Keratinocyte (primary cell): ENCODE measurements around the gene C10orf90. TPM values are rescaled to one million over a fixed set of nuclear protein-coding genes. Genes with fewer than 3 reads are reported as not detected.
"Not testable (repeated sequence)": the region's sequence is repeated elsewhere in the genome, so short reads cannot be mapped to it uniquely, and the experiment has no call there.

ENCODE experiments used
- DNase-seq: peaks from one replicate; pipeline ENCODE4 v3.0.0-alpha.2; 2011; ENCODE audit warnings: low read depth, missing footprints, low spot score
- FAIRE-seq: peaks from 2 replicates; lab custom pipeline; 2011; peaks lifted over from hg19 to GRCh38; lab: Jason Lieb, UNC
- H2AFZ ChIP-seq: 2 replicates; pipeline ENCODE4 v1.6.0; 2012; ENCODE audit warnings: low read length, control low read depth, inconsistent platforms; ENCODE audit not compliant: control insufficient read depth
- H3K27ac ChIP-seq: 2 replicates; pipeline ENCODE4 v1.5.1; 2011; ENCODE audit warnings: low read length; ENCODE audit not compliant: control insufficient read depth, insufficient read depth
- H3K27me3 ChIP-seq: 3 replicates; pipeline ENCODE4 v1.6.0; 2011; ENCODE audit warnings: low read length; ENCODE audit not compliant: control insufficient read depth, insufficient read depth; ENCODE audit errors: extremely low read depth
- H3K36me3 ChIP-seq, 2 experiments: 2 replicates in 1 of 2; 3 replicates in 1 of 2; pipeline ENCODE4 v1.5.1; 2011; ENCODE audit warnings: low read length in 2 of 2, mild to moderate bottlenecking in 1 of 2; ENCODE audit not compliant: control insufficient read depth in 2 of 2, insufficient read depth in 2 of 2; ENCODE audit errors: extremely low read depth in 1 of 2
- H3K4me1 ChIP-seq: 3 replicates; pipeline ENCODE4 v1.5.1; 2011; ENCODE audit warnings: low read length; ENCODE audit not compliant: control insufficient read depth, insufficient read depth; ENCODE audit errors: extremely low read depth
- H3K4me2 ChIP-seq: 3 replicates; pipeline ENCODE4 v1.6.0; 2011; ENCODE audit warnings: low read depth, low read length; ENCODE audit not compliant: control insufficient read depth, insufficient read depth; ENCODE audit errors: extremely low read depth
- H3K4me3 ChIP-seq, 3 experiments: fragments of 200-600 bp in 1 of 3; sonication (generic) in 1 of 3; 2 replicates in 2 of 3; 3 replicates in 1 of 3; pipeline ENCODE4 v1.5.1; 2011 to 2016; ENCODE audit warnings: low read length in 3 of 3, mild to moderate bottlenecking in 3 of 3, control low read depth in 2 of 3, inconsistent platforms in 1 of 3, low read depth in 1 of 3, mixed read lengths in 1 of 3, mixed run types in 1 of 3, moderate library complexity in 1 of 3; ENCODE audit not compliant: control insufficient read depth in 2 of 3, insufficient read depth in 2 of 3; ENCODE audit errors: extremely low read depth in 1 of 3
- H3K79me2 ChIP-seq: 2 replicates; pipeline ENCODE4 v1.6.0; 2012; ENCODE audit warnings: low read length; ENCODE audit not compliant: control insufficient read depth, insufficient read depth
- H3K9ac ChIP-seq: 3 replicates; pipeline ENCODE4 v1.6.0; 2011; ENCODE audit warnings: low read length; ENCODE audit not compliant: control insufficient read depth, insufficient read depth; ENCODE audit errors: extremely low read depth
- H3K9me1 ChIP-seq: 3 replicates; pipeline ENCODE4 v1.6.0; 2011; ENCODE audit warnings: low read length; ENCODE audit not compliant: control insufficient read depth, insufficient read depth; ENCODE audit errors: extremely low read depth
- H3K9me3 ChIP-seq: 2 replicates; pipeline ENCODE4 v1.5.1; 2012; ENCODE audit warnings: low read depth, low read length; ENCODE audit not compliant: control insufficient read depth
- H4K20me1 ChIP-seq: 3 replicates; pipeline ENCODE4 v1.6.0; 2011; ENCODE audit warnings: low read length; ENCODE audit not compliant: control insufficient read depth, insufficient read depth; ENCODE audit errors: extremely low read depth
- CTCF ChIP-seq, 3 experiments: IDR thresholded peaks in 1 of 3; conservative IDR thresholded peaks in 1 of 3; optimal IDR thresholded peaks in 1 of 3; 2 replicates in 2 of 3; 3 replicates in 1 of 3; pipeline versions ENCODE3 to v1.5.1; 2011; ENCODE audit warnings: low read length in 3 of 3, mild to moderate bottlenecking in 3 of 3, moderate library complexity in 2 of 3, control low read depth in 1 of 3, inconsistent platforms in 1 of 3; ENCODE audit not compliant: insufficient read depth in 2 of 3; ENCODE audit errors: extremely low read depth in 1 of 3
- EZH2 ChIP-seq: IDR thresholded peaks from one replicate; pipeline ENCODE4 v1.6.1; 2012; ENCODE audit warnings: inconsistent platforms, mild to moderate bottlenecking, low read length, moderate library complexity
- dilution Hi-C: fragments of 300-500 bp; cut with MboI; formaldehyde crosslinking; loops from one replicate; pipeline ENCODE4 v1.7.0; 2020; ENCODE audit warnings: low sequenced_read_pairs; ENCODE audit not compliant: extremely low pct_ligation_motif_present
- polyA plus RNA-seq, 5 experiments: library from polyadenylated mRNA; depleted of rRNA in 3 of 5; stranded (reverse) in 3 of 5; stranded (forward) in 1 of 5; unstranded in 1 of 5; fragments of >200 nt; gene quantifications; 1 replicate in 1 of 5; 2 replicates in 3 of 5; 3 replicates in 1 of 5; pipeline versions ENCODE4 v1.2.1 to v1.2.3, GENCODE V29; 2011 to 2012; ENCODE audit warnings: missing spikeins in 2 of 5, low read depth in 1 of 5, low replicate concordance in 1 of 5

C10orf90 gene
- polyA plus RNA-seq, 1 donor (not counting 4 experiments of a cell fraction or from before 2014, with no cell fraction given) = not detected

GRCh38 chr10:126384269-126384873, 286.1 kb downstream of the C10orf90 start:
- Histone ChIP-seq H3K4me3 (no peak overlapping the region), H3K27me3 (peaks cover 19% of the 10 kb centered on the region), H3K9me1 (no peaks in the 10 kb centered on the region), H3K4me1 (peaks cover 3% of the 10 kb centered on the region), H3K27ac (no peak overlapping the region), H3K79me2 (no peaks in the 10 kb centered on the region), H4K20me1 (no peaks in the 10 kb centered on the region), H3K4me2 (no peak overlapping the region), H3K9ac (no peak overlapping the region), H2AFZ (no peak overlapping the region), H3K9me3 (no peaks in the 10 kb centered on the region), H3K36me3 (no peaks in the 10 kb centered on the region)
- TF ChIP-seq EZH2 (no peak), CTCF (optimal IDR thresholded peaks at IDR 0.05 in 1 of 3, IDR thresholded peaks at IDR 0.05 in 1 of 3, conservative IDR thresholded peaks at IDR 0.05 in 1 of 3; ENCODE audit: extremely low read depth in 1 of 3, insufficient read depth in 2 of 3, low read length in 3 of 3) (no peak)
- DNase-seq = no peak
- no peak for FAIRE-seq
- dilution Hi-C loops = no loop called here

- no peaks in the 10 kb centered on the region for H3K27me3 ChIP-seq
- no peak for DNase-seq
- FAIRE-seq = no peak
- H3K9me3 ChIP-seq = no peaks in the 10 kb centered on the region
- no peak overlapping the region for H2AFZ ChIP-seq
- no peak overlapping the region for H3K4me3 ChIP-seq
- H4K20me1 ChIP-seq = no peaks in the 10 kb centered on the region
- H3K9me1 ChIP-seq = no peaks in the 10 kb centered on the region
- no peaks in the 10 kb centered on the region for H3K36me3 ChIP-seq
- no peaks in the 10 kb centered on the region for H3K79me2 ChIP-seq
- no peak overlapping the region for H3K27ac ChIP-seq
- dilution Hi-C loops = no loop called here
- no peak overlapping the region for H3K4me2 ChIP-seq
- H3K4me1 ChIP-seq = no peaks in the 10 kb centered on the region
- no peak overlapping the region for H3K9ac ChIP-seq
- TF ChIP-seq CTCF (optimal IDR thresholded peaks at IDR 0.05 in 1 of 3, IDR thresholded peaks at IDR 0.05 in 1 of 3, conservative IDR thresholded peaks at IDR 0.05 in 1 of 3; ENCODE audit: extremely low read depth in 1 of 3, insufficient read depth in 2 of 3, low read length in 3 of 3) = no peak
- TF ChIP-seq EZH2 = no peak
Measured at GRCh38 chr10:126380352-126381076, 290.0 kb downstream of the C10orf90 start.

DNA sequence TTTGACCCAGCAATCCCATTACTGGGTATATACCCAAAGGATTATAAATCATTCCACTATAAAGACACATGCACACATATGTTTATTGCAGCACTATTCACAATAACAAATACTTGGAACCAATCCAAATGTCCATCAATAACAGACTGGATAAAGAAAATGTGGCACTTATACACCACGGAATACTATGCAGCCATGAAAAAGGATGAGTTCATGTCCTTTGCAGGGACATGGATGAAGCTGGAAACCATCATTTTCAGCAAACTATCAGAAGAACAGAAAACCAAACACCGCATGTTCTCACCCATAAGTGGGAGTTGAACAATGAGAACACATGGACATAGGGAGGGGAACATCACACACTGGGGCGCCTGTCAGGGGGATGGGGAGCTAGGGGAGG, 291.3 kb downstream of the C10orf90 start:
- H3K4me1 ChIP-seq, H3K36me3 ChIP-seq, dilution Hi-C loops, H2AFZ ChIP-seq, H3K27ac ChIP-seq, H3K9me3 ChIP-seq, FAIRE-seq, DNase-seq, H3K27me3 ChIP-seq, H3K4me3 ChIP-seq, H3K79me2 ChIP-seq, H3K9me1 ChIP-seq, H3K9ac ChIP-seq, H4K20me1 ChIP-seq, H3K4me2 ChIP-seq: not testable (repeated sequence)
